WTC11 (cell line): Measurements from ENCODE around the gene HES6. TPM values are rescaled to one million over a fixed set of nuclear protein-coding genes. Genes with fewer than 3 reads are reported as not detected.

Experiments used
- ATAC-seq: fragments of 200-7000 bp; cut with Tn5 transposase; 2 replicates; pipeline ENCODE4 v1.10.0; 2021; ENCODE audit warnings: mild to moderate bottlenecking, moderate library complexity
- CTCF ChIA-PET: fragments of 300-600 bp; sonication (Branson Sonifier 250); formaldehyde crosslinking; loops from one replicate; lab custom pipeline; 2021; ENCODE audit warnings: antibody characterized with exemption; lab: Charles Lee
- POLR2A ChIA-PET: fragments of 350-600 bp; sonication (Branson Sonifier 250); formaldehyde crosslinking; loops from one replicate; lab custom pipeline; 2021; ENCODE audit warnings: antibody characterized with exemption; lab: Charles Lee
- DNase-seq: peaks from one replicate; pipeline ENCODE4 v3.0.0; 2021; ENCODE audit warnings: low spot score
- H3K27ac Mint-ChIP-seq: 2 replicates; pipeline ENCODE4 v1.8.0; 2021; ENCODE audit warnings: mixed read lengths
- H3K27me3 Mint-ChIP-seq: 2 replicates; pipeline ENCODE4 v1.8.0; 2021; ENCODE audit warnings: low read depth, mild to moderate bottlenecking, moderate library complexity, mixed read lengths
- H3K36me3 Mint-ChIP-seq: 2 replicates; pipeline ENCODE4 v1.8.0; 2021; ENCODE audit warnings: mixed read lengths
- H3K4me1 Mint-ChIP-seq: 2 replicates; pipeline ENCODE4 v1.8.0; 2022; ENCODE audit warnings: mixed read lengths
- H3K4me3 Mint-ChIP-seq: 2 replicates; pipeline ENCODE4 v1.8.0; 2021; ENCODE audit warnings: mild to moderate bottlenecking, moderate library complexity, mixed read lengths
- H3K9me3 Mint-ChIP-seq: 2 replicates; pipeline ENCODE4 v1.8.0; 2021; ENCODE audit warnings: mixed read lengths
- AR ChIP-seq: fragments of 250-450 bp; sonication (Bioruptor Pico); IDR thresholded peaks from 2 replicates; pipeline ENCODE4 v1.9.0; 2021; ENCODE audit warnings: mild to moderate bottlenecking
- EMX1 ChIP-seq: fragments of 250-450 bp; sonication (Bioruptor Pico); IDR thresholded peaks from 2 replicates; pipeline ENCODE4 v1.8.0; 2021; ENCODE audit warnings: mild to moderate bottlenecking
- ESRRA ChIP-seq: sonication (generic); formaldehyde crosslinking; IDR thresholded peaks from 2 replicates; pipeline ENCODE4 v1.8.1; 2022; ENCODE audit warnings: mild to moderate bottlenecking, missing genetic modification reagents, borderline replicate concordance
- FOXP1 ChIP-seq: sonication (generic); formaldehyde crosslinking; IDR thresholded peaks from 2 replicates; pipeline ENCODE4 v1.8.0; 2022; ENCODE audit warnings: missing genetic modification reagents, mild to moderate bottlenecking, moderate library complexity, borderline replicate concordance
- GABPB1 ChIP-seq: sonication (generic); formaldehyde crosslinking; IDR thresholded peaks from 2 replicates; pipeline ENCODE4 v1.8.1; 2023; ENCODE audit warnings: mild to moderate bottlenecking, missing genetic modification reagents
- JAZF1 ChIP-seq: fragments of 250-450 bp; sonication (Bioruptor Pico); IDR thresholded peaks from 2 replicates; pipeline ENCODE4 v1.9.0; 2021; ENCODE audit warnings: moderate library complexity, mild to moderate bottlenecking, inconsistent platforms
- NFE2L1 ChIP-seq: sonication (generic); formaldehyde crosslinking; IDR thresholded peaks from 2 replicates; pipeline ENCODE4 v1.8.1; 2023; ENCODE audit warnings: missing genetic modification reagents
- RELA ChIP-seq: sonication (generic); formaldehyde crosslinking; IDR thresholded peaks from 2 replicates; pipeline ENCODE4 v1.8.1; 2022; ENCODE audit warnings: missing genetic modification reagents, mild to moderate bottlenecking, borderline replicate concordance
- RORB ChIP-seq: fragments of 250-450 bp; sonication (Bioruptor Pico); IDR thresholded peaks from 2 replicates; pipeline ENCODE4 v1.9.0; 2021; ENCODE audit warnings: mild to moderate bottlenecking
- TP53 ChIP-seq: sonication (generic); formaldehyde crosslinking; IDR thresholded peaks from 2 replicates; pipeline ENCODE4 v1.8.1; 2023; ENCODE audit warnings: mild to moderate bottlenecking, missing genetic modification reagents
- ZNF219 ChIP-seq: sonication (generic); formaldehyde crosslinking; IDR thresholded peaks from 2 replicates; pipeline ENCODE4 v1.8.0; 2023; ENCODE audit warnings: missing genetic modification reagents, mild to moderate bottlenecking, borderline replicate concordance
- ZNF232 ChIP-seq: sonication (generic); formaldehyde crosslinking; IDR thresholded peaks from 2 replicates; pipeline ENCODE4 v1.8.0; 2022; ENCODE audit warnings: mild to moderate bottlenecking, missing genetic modification reagents
- ZNF263 ChIP-seq: sonication (generic); formaldehyde crosslinking; IDR thresholded peaks from 2 replicates; pipeline ENCODE4 v1.8.1; 2022; ENCODE audit warnings: low read depth, mild to moderate bottlenecking, moderate library complexity, missing genetic modification reagents
- ZNF532 ChIP-seq: fragments of 250-450 bp; sonication (Bioruptor Pico); IDR thresholded peaks from 2 replicates; pipeline ENCODE4 v1.9.0; 2021; ENCODE audit warnings: mild to moderate bottlenecking, borderline replicate concordance
- total RNA-seq: library from RNA; stranded (reverse); gene quantifications from 3 replicates; pipeline ENCODE4 v1.2.3, GENCODE V29; 2021
- TF ChIP-seq, protein P1 (sequence below): sonication (generic); formaldehyde crosslinking; IDR thresholded peaks from 2 replicates; pipeline ENCODE4 v1.8.1; 2023; ENCODE audit warnings: mild to moderate bottlenecking, missing genetic modification reagents, borderline replicate concordance
- TF ChIP-seq, protein P2 (sequence below): sonication (generic); formaldehyde crosslinking; IDR thresholded peaks from 2 replicates; pipeline ENCODE4 v1.8.1; 2022; ENCODE audit warnings: low read depth, mild to moderate bottlenecking, moderate library complexity, missing genetic modification reagents, borderline replicate concordance
- TF ChIP-seq, protein P3 (sequence below): fragments of 250-450 bp; sonication (Bioruptor Pico); IDR thresholded peaks from 2 replicates; pipeline ENCODE4 v1.8.0; 2021; ENCODE audit warnings: mild to moderate bottlenecking

Gene HES6
- total RNA-seq, 1 experiment from 2014 or later, result 52.1 TPM

- Mint-ChIP-seq H3K4me1 (peaks cover 14% of the 10 kb centered on the region), H3K27ac (no peak overlapping the region), H3K36me3 (no peaks in the 10 kb centered on the region), H3K9me3 (no peaks in the 10 kb centered on the region), H3K4me3 (no peak overlapping the region), H3K27me3 (peaks cover 34% of the 10 kb centered on the region)
- POLR2A ChIA-PET, result no interaction called here
- no peak for DNase-seq
- CTCF ChIA-PET, result interaction anchor here (0.8 to 1.8 kb wide), 2 partner anchors 13 to 36 kb away, joined by 3 to 4 read pairs; partner anchors contain the start of gene HES6
- TF ChIP-seq ZNF232 (CRISPR knock-in tag) (no peak), AR (no peak), RELA (CRISPR knock-in tag) (no peak), GABPB1 (CRISPR knock-in tag) (no peak), ZNF532 (CRISPR knock-in tag) (no peak), ZNF219 (CRISPR knock-in tag) (no peak), RORB (no peak), FOXP1 (no peak), EMX1 (CRISPR knock-in tag) (no peak), ESRRA (no peak), ZNF263 (CRISPR knock-in tag) (no peak), JAZF1 (CRISPR knock-in tag) (no peak), NFE2L1 (CRISPR knock-in tag) (no peak), TP53 (CRISPR knock-in tag) (no peak)
- TF ChIP-seq, protein P1, sequence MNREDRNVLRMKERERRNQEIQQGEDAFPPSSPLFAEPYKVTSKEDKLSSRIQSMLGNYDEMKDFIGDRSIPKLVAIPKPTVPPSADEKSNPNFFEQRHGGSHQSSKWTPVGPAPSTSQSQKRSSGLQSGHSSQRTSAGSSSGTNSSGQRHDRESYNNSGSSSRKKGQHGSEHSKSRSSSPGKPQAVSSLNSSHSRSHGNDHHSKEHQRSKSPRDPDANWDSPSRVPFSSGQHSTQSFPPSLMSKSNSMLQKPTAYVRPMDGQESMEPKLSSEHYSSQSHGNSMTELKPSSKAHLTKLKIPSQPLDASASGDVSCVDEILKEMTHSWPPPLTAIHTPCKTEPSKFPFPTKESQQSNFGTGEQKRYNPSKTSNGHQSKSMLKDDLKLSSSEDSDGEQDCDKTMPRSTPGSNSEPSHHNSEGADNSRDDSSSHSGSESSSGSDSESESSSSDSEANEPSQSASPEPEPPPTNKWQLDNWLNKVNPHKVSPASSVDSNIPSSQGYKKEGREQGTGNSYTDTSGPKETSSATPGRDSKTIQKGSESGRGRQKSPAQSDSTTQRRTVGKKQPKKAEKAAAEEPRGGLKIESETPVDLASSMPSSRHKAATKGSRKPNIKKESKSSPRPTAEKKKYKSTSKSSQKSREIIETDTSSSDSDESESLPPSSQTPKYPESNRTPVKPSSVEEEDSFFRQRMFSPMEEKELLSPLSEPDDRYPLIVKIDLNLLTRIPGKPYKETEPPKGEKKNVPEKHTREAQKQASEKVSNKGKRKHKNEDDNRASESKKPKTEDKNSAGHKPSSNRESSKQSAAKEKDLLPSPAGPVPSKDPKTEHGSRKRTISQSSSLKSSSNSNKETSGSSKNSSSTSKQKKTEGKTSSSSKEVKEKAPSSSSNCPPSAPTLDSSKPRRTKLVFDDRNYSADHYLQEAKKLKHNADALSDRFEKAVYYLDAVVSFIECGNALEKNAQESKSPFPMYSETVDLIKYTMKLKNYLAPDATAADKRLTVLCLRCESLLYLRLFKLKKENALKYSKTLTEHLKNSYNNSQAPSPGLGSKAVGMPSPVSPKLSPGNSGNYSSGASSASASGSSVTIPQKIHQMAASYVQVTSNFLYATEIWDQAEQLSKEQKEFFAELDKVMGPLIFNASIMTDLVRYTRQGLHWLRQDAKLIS, result no peak
- TF ChIP-seq, protein P2, sequence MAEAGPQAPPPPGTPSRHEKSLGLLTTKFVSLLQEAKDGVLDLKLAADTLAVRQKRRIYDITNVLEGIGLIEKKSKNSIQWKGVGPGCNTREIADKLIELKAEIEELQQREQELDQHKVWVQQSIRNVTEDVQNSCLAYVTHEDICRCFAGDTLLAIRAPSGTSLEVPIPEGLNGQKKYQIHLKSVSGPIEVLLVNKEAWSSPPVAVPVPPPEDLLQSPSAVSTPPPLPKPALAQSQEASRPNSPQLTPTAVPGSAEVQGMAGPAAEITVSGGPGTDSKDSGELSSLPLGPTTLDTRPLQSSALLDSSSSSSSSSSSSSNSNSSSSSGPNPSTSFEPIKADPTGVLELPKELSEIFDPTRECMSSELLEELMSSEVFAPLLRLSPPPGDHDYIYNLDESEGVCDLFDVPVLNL, result no peak
- TF ChIP-seq, protein P3, sequence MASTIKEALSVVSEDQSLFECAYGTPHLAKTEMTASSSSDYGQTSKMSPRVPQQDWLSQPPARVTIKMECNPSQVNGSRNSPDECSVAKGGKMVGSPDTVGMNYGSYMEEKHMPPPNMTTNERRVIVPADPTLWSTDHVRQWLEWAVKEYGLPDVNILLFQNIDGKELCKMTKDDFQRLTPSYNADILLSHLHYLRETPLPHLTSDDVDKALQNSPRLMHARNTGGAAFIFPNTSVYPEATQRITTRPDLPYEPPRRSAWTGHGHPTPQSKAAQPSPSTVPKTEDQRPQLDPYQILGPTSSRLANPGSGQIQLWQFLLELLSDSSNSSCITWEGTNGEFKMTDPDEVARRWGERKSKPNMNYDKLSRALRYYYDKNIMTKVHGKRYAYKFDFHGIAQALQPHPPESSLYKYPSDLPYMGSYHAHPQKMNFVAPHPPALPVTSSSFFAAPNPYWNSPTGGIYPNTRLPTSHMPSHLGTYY (CRISPR knock-in tag), result no peak
- ATAC-seq, result no peak
These were observed 12.9 kb downstream of the HES6 start for GRCh38 chr2:238226698-238227586.
